Measurements from ENCODE around the gene STS. TPM values are rescaled to one million over a fixed set of nuclear protein-coding genes. Genes with fewer than 3 reads are reported as not detected.

The STS gene
- total and polyA plus RNA-seq, 2 of the 4 experiments (the other 2 are of a cell fraction), result 2.6 to 3.4 TPM

DNA sequence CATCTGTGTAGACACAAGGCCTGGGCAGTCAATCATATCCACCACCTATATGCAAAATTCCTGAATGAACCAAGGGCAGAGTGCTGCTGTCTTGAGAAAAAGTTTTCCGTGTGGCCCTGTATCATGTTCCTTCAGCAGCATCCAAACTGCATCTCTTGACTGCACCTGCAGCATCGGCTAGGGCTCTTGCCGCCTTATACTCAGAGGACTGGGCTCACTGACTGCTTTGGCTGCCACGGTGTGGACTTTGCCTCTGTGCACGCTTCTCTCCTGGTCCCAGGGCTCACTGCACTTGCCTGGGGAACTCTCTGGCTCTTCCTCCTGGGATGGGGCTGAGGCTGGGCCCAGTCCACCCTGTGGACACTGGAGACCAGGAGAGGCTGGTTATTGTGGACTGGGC is 39.5 kb upstream of the STS start:
- in situ Hi-C loops (cut with MboI; ENCODE audit: low sequenced_read_pairs), result no loop called here
- H4K91ac ChIP-seq (ENCODE audit: insufficient read depth, low read depth, low read length), result no peak overlapping the region

More for the DNA sequence above, 39.5 kb upstream of the STS start:
- Histone ChIP-seq H4K20me1 (ENCODE audit: insufficient read depth, low read length) (no peaks in the 10 kb centered on the region), H2BK15ac (ENCODE audit: low read depth, low read length) (no peak overlapping the region), H3K79me1 (ENCODE audit: low read depth in 1 of 2, low read length in 2 of 2) (peaks cover 17 to 24% of the 10 kb centered on the region in 2 experiments; a peak in 2 of 4 replicates), H3K4me3 (ENCODE audit: insufficient read depth, low read depth, low read length) (no peak overlapping the region), H3K14ac (replicated peaks; ENCODE audit: low read depth, low read length) (no peak overlapping the region), H2AK5ac (ENCODE audit: low read depth, low read length) (no peak overlapping the region), H2AFZ (replicated peaks; ENCODE audit: low read length, poor library complexity) (no peak overlapping the region), H2BK120ac (ENCODE audit: low read depth, low read length) (no peak overlapping the region), H3K36me3 (ENCODE audit: control insufficient read depth, insufficient read depth, low read length) (peaks cover 4% of the 10 kb centered on the region; the same call in 1 of the 2 replicates), H3K9me3 (ENCODE audit: control insufficient read depth, insufficient read depth, low read length) (no peaks in the 10 kb centered on the region), H2BK5ac (ENCODE audit: low read depth, low read length, poor library complexity, severe bottlenecking) (no peak overlapping the region), H3K4ac (ENCODE audit: low read depth, low read length) (no peak overlapping the region), H2AK9ac (replicated peaks; ENCODE audit: low read depth, low read length, poor library complexity) (no peak overlapping the region), H3K4me2 (ENCODE audit: low read depth, low read length) (no peak overlapping the region), H3K9ac (ENCODE audit: low read depth, low read length) (no peak overlapping the region), H3K18ac (ENCODE audit: low read depth, low read length) (no peak overlapping the region), H3K27ac (ENCODE audit: insufficient read depth, low read length) (no peak overlapping the region), H3K27me3 (ENCODE audit: control insufficient read depth, insufficient read depth, low read length) (no peaks in the 10 kb centered on the region), H3K4me1 (ENCODE audit: control insufficient read depth, insufficient read depth, low read length) (peaks cover 5% of the 10 kb centered on the region; the same call in 1 of the 2 replicates), H2BK20ac (ENCODE audit: low read depth, low read length) (no peak overlapping the region), H3K23ac (ENCODE audit: low read depth, low read length) (no peak overlapping the region), H4K5ac (ENCODE audit: low read depth, low read length) (no peak overlapping the region), H3K9me1 (ENCODE audit: insufficient read depth, low read length) (peaks cover 2% of the 10 kb centered on the region; the same call in 1 of the 2 replicates), H4K8ac (ENCODE audit: low read depth in 2 of 2, low read length in 2 of 2) (no peak overlapping the region), H3K56ac (ENCODE audit: extremely low read depth, insufficient read depth, low read length) (no peak overlapping the region)
- no peak for DNase-seq
- WGBS, 2 experiments (ENCODE audit: extremely low coverage in 2 of 2, insufficient read length in 1 of 2), result 97% methylated on average over 4 of the region's 5 CpGs; no CpG with 5 or more reads in 1 of the 2 experiments
- dilution Hi-C loops (cut with HindIII; ENCODE audit: low sequenced_read_pairs, unreplicated experiment) (no loop called here), intact Hi-C loops (cut with micrococcal nuclease) (no loop called here)
- ATAC-seq (ENCODE audit: low read depth), result no peak
- CTCF ChIA-PET, result no interaction called here
- BruUV-seq (replicated peaks), result no TSS peak
- TF ChIP-seq SMC3 (IDR thresholded peaks at IDR 0.05; ENCODE audit: low read depth, low read length) (no peak), MAFK (IDR thresholded peaks at IDR 0.05; ENCODE audit: low read depth, low read length) (no peak), NFE2L2 (IDR thresholded peaks at IDR 0.05; ENCODE audit: low read depth, low read length) (no peak), POLR2A (IDR thresholded peaks at IDR 0.05; ENCODE audit: low read depth, low read length) (no peak), CHD1 (IDR thresholded peaks at IDR 0.05; ENCODE audit: low read depth, low read length) (no peak), BHLHE40 (IDR thresholded peaks at IDR 0.05; ENCODE audit: low read depth, low read length) (no peak), RAD21 (IDR thresholded peaks at IDR 0.05; ENCODE audit: low read length) (no peak), FOS (IDR thresholded peaks at IDR 0.05; ENCODE audit: low read depth, low read length) (no peak), CEBPB (IDR thresholded peaks at IDR 0.05; ENCODE audit: low read depth, low read length) (no peak), MXI1 (IDR thresholded peaks at IDR 0.05; ENCODE audit: borderline replicate concordance, low read depth, low read length) (no peak), RFX5 (IDR thresholded peaks at IDR 0.05; ENCODE audit: low read depth, low read length) (no peak), RCOR1 (IDR thresholded peaks at IDR 0.05; ENCODE audit: insufficient replicate concordance, low read length) (no peak), MAZ (IDR thresholded peaks at IDR 0.05; ENCODE audit: borderline replicate concordance, low read depth, low read length) (no peak)
- TF ChIP-seq, protein P1, sequence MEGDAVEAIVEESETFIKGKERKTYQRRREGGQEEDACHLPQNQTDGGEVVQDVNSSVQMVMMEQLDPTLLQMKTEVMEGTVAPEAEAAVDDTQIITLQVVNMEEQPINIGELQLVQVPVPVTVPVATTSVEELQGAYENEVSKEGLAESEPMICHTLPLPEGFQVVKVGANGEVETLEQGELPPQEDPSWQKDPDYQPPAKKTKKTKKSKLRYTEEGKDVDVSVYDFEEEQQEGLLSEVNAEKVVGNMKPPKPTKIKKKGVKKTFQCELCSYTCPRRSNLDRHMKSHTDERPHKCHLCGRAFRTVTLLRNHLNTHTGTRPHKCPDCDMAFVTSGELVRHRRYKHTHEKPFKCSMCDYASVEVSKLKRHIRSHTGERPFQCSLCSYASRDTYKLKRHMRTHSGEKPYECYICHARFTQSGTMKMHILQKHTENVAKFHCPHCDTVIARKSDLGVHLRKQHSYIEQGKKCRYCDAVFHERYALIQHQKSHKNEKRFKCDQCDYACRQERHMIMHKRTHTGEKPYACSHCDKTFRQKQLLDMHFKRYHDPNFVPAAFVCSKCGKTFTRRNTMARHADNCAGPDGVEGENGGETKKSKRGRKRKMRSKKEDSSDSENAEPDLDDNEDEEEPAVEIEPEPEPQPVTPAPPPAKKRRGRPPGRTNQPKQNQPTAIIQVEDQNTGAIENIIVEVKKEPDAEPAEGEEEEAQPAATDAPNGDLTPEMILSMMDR (conservative IDR thresholded peaks at IDR 0.05; ENCODE audit: low read depth, low read length), result no peak
- TF ChIP-seq, protein P2, sequence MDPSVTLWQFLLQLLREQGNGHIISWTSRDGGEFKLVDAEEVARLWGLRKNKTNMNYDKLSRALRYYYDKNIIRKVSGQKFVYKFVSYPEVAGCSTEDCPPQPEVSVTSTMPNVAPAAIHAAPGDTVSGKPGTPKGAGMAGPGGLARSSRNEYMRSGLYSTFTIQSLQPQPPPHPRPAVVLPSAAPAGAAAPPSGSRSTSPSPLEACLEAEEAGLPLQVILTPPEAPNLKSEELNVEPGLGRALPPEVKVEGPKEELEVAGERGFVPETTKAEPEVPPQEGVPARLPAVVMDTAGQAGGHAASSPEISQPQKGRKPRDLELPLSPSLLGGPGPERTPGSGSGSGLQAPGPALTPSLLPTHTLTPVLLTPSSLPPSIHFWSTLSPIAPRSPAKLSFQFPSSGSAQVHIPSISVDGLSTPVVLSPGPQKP (IDR thresholded peaks at IDR 0.05; ENCODE audit: borderline replicate concordance, low read depth, low read length), result no peak
- TF ChIP-seq, protein P3, sequence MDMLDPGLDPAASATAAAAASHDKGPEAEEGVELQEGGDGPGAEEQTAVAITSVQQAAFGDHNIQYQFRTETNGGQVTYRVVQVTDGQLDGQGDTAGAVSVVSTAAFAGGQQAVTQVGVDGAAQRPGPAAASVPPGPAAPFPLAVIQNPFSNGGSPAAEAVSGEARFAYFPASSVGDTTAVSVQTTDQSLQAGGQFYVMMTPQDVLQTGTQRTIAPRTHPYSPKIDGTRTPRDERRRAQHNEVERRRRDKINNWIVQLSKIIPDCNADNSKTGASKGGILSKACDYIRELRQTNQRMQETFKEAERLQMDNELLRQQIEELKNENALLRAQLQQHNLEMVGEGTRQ (IDR thresholded peaks at IDR 0.05; ENCODE audit: low read depth, low read length), result no peak
- POLR2A ChIA-PET (ENCODE audit: unreplicated experiment), result no interaction called here

Data from IMR-90 (cell line).